ENCODE data around the gene DOK5. TPM values are rescaled to one million over a fixed set of nuclear protein-coding genes. Genes with fewer than 3 reads are reported as not detected.

Gene DOK5
- total and polyA plus RNA-seq, 12 donors: 0.51 to 21.1 (median 9.1) TPM

DNA sequence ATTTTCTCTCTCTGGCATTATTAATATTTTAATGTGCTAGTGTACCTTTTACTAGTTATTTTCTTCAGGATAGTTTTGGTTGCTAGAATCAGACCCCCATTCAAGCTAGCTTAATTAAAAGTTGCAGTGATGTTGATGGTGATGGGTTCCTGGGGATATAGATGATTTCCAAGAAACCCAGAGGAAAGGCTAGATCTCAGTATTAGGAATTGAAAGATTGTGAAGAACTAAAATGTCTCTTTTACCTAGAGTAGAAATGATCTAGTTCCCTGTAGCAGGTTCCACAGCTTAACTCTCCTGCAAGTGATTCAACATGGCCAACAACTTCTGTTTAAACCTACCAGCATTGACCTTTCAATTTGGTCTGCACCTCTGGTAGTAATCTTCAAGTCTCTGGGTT lies 78.6 kb downstream of the DOK5 start:
- no peak overlapping the region for H3K4me3 ChIP-seq
- peaks cover 0 to 16% (median 0%) of the 10 kb centered on the region in 9 donors for H3K36me3 ChIP-seq
- TF ChIP-seq CTCF (IDR thresholded peaks at IDR 0.05): no peak
- intact Hi-C loops (cut with DNase I): no loop called here
- no peak overlapping the region for H3K27ac ChIP-seq
- ATAC-seq (no peak), DNase-seq (no peak)
- no peaks in the 10 kb centered on the region for H3K9me3 ChIP-seq
- no peaks in the 10 kb centered on the region for H3K27me3 ChIP-seq
- peaks cover 0 to 13% (median 0%) of the 10 kb centered on the region in 9 donors for H3K4me1 ChIP-seq

- H3K9me3 ChIP-seq: no peaks in the 10 kb centered on the region
- DNase-seq (no peak), ATAC-seq (no peak)
- WGBS, 2 donors: 74 to 83% methylated on average over 3 of the region's 3 CpGs
- H3K4me3 ChIP-seq: no peak overlapping the region
- no peak for TF ChIP-seq CTCF (IDR thresholded peaks at IDR 0.05)
- peaks cover 0 to 16% (median 0%) of the 10 kb centered on the region in 9 donors for H3K36me3 ChIP-seq
- no peak overlapping the region for H3K27ac ChIP-seq
- peaks cover 0 to 13% (median 0%) of the 10 kb centered on the region in 9 donors for H3K4me1 ChIP-seq
- no peaks in the 10 kb centered on the region for H3K27me3 ChIP-seq
- intact Hi-C loops (cut with DNase I): no loop called here
Measured at GRCh38 chr20:54555150-54555549, 79.8 kb downstream of the DOK5 start.

GRCh38 chr20:54556406-54556805 lies 81.0 kb downstream of the DOK5 start:
- TF ChIP-seq CTCF (IDR thresholded peaks at IDR 0.05): no peak
- H3K4me3 ChIP-seq: no peak overlapping the region
- peaks cover 0 to 16% (median 0%) of the 10 kb centered on the region in 9 donors for H3K36me3 ChIP-seq

DNA sequence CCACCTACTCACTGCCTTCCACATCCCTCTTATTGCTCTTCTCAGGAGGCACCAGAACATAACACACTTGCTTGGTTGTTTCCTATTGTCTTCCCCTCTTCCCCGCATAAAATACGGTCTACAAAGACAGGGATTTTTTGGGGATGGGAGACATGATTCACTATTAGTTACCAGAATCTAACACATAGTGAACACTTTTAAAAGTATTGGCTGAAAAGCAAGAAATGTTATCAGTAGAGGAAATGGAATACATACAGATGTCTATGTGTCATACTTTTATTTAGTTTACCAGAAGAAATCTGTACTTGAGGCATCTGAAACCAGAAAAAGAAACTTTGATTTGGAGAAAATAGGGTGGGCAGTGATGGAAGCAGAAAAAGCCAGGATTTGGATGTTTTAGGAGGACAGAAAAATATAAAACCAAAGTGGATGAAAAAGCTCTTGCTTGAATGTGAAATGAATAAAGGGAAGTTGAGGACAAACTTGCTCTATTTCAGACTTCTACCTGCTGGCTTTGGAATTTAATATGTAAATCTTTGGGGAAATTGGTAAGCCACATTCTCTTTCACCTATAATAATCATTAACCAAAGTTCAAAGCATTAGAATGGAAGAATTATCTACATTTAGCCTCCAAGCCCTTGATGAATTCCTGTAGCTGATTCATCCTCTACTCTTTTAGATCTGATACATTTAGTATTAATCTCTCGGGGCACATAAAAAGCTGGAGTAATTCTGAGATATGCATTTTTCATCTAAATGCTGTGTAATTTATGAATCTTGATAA lies 82.6 kb downstream of the DOK5 start:
- H3K27ac ChIP-seq: peak overlapping the region in 2 of 10 donors; percentile 10 to 14
- ATAC-seq (no peak), DNase-seq (no peak)

More at GRCh38 chr20:54556406-54556805, 81.0 kb downstream of the DOK5 start:
- Histone ChIP-seq H3K9me3 (no peaks in the 10 kb centered on the region), H3K27ac (no peak overlapping the region), H3K27me3 (no peaks in the 10 kb centered on the region), H3K4me1 (peaks cover 0 to 13% (median 0%) of the 10 kb centered on the region in 9 donors)
- WGBS, 2 donors: 96% methylated on average over 2 of the region's 2 CpGs
- no peak for DNase-seq
- ATAC-seq: no peak
- intact Hi-C loops (cut with DNase I): no loop called here

More for the DNA sequence above, 82.6 kb downstream of the DOK5 start:
- no peaks in the 10 kb centered on the region for H3K27me3 ChIP-seq
- H3K4me1 ChIP-seq: peaks cover 0 to 13% (median 0%) of the 10 kb centered on the region in 9 donors
- intact Hi-C loops (cut with DNase I): no loop called here
- no peaks in the 10 kb centered on the region for H3K9me3 ChIP-seq
- peaks cover 0 to 16% (median 0%) of the 10 kb centered on the region in 9 donors for H3K36me3 ChIP-seq
- 74 to 75% methylated on average over 3 of the region's 3 CpGs for WGBS, 2 donors
- TF ChIP-seq CTCF (IDR thresholded peaks at IDR 0.05): no peak
- H3K4me3 ChIP-seq: no peak overlapping the region
